Activated naive CD4-positive, alpha-beta T cell treated with anti-CD3 and anti-CD28 coated beads, Interleukin-2, amount 50 U/mL, for 24 hours (primary cell): ENCODE data around the gene SLC25A17.
"Not testable (repeated sequence)": the region's sequence is repeated elsewhere in the genome, so short reads cannot be mapped to it uniquely, and the experiment has no call there.

Experiments
- H3K27ac Mint-ChIP-seq: one replicate; pipeline ENCODE4 v1.8.0; 2021; ENCODE audit warnings: mild to moderate bottlenecking, mixed read lengths
- H3K27me3 Mint-ChIP-seq: one replicate; pipeline ENCODE4 v1.8.0; 2021; ENCODE audit warnings: mixed read lengths
- H3K36me3 Mint-ChIP-seq: one replicate; pipeline ENCODE4 v1.8.0; 2021; ENCODE audit warnings: mixed read lengths
- H3K4me1 Mint-ChIP-seq: one replicate; pipeline ENCODE4 v1.8.0; 2021; ENCODE audit warnings: mixed read lengths
- H3K4me3 Mint-ChIP-seq: one replicate; pipeline ENCODE4 v1.8.0; 2021; ENCODE audit warnings: mild to moderate bottlenecking, mixed read lengths
- H3K9me3 Mint-ChIP-seq: one replicate; pipeline ENCODE4 v1.8.0; 2021; ENCODE audit warnings: mixed read lengths

SLC25A17 gene

GRCh38 chr22:40818747-40819598 is at the start of gene SLC25A17:
Gene SLC25A17, minus strand, starts transcription at chr22:40819346. Its CDS starts 98 bp downstream, at chr22:40819248.
- Mint-ChIP-seq H3K4me1 (peaks cover 40% of the 10 kb centered on the region), H3K27ac (peak within 1 kb of the TSS; percentile 93), H3K27me3 (no peaks in the 10 kb centered on the region), H3K36me3 (peaks cover 10% of the 10 kb centered on the region), H3K4me3 (peak within 1 kb of the TSS; percentile 90), H3K9me3 (no peaks in the 10 kb centered on the region)

- H3K4me1 Mint-ChIP-seq: peaks cover 35% of the 10 kb centered on the region
- H3K27ac Mint-ChIP-seq, H3K4me3 Mint-ChIP-seq, H3K9me3 Mint-ChIP-seq, H3K27me3 Mint-ChIP-seq, H3K36me3 Mint-ChIP-seq: not testable (repeated sequence)
Observed at GRCh38 chr22:40868379-40868778, 49.2 kb upstream of the SLC25A17 start.

GRCh38 chr22:40867109-40867508 is 48.0 kb upstream of the SLC25A17 start:
- H3K4me1 Mint-ChIP-seq: peaks cover 47% of the 10 kb centered on the region
- no peak overlapping the region for H3K4me3 Mint-ChIP-seq
- H3K36me3 Mint-ChIP-seq: peaks cover 7% of the 10 kb centered on the region
- no peaks in the 10 kb centered on the region for H3K27me3 Mint-ChIP-seq
- H3K9me3 Mint-ChIP-seq: no peaks in the 10 kb centered on the region
- no peak overlapping the region for H3K27ac Mint-ChIP-seq

- H3K36me3 Mint-ChIP-seq: peaks cover 8% of the 10 kb centered on the region
- H3K27ac Mint-ChIP-seq: peak overlapping the region; percentile 69
- H3K27me3 Mint-ChIP-seq: no peaks in the 10 kb centered on the region
- peaks cover 71% of the 10 kb centered on the region for H3K4me1 Mint-ChIP-seq
- no peak overlapping the region for H3K4me3 Mint-ChIP-seq
- H3K9me3 Mint-ChIP-seq: no peaks in the 10 kb centered on the region
Observed at GRCh38 chr22:40862537-40862936, 43.4 kb upstream of the SLC25A17 start.

GRCh38 chr22:40862013-40862412 is 42.9 kb upstream of the SLC25A17 start, which contains the start of gene DNAJB7:
Gene DNAJB7, minus strand, starts transcription at chr22:40862113. Its CDS starts 119 bp downstream, at chr22:40861994.
- no peak within 1 kb of the TSS for H3K4me3 Mint-ChIP-seq

GRCh38 chr22:40857309-40857855 is 38.2 kb upstream of the SLC25A17 start:
- Mint-ChIP-seq H3K4me1 (peaks cover 62% of the 10 kb centered on the region), H3K27me3 (no peaks in the 10 kb centered on the region), H3K27ac (peak overlapping the region; percentile 100), H3K9me3 (no peaks in the 10 kb centered on the region), H3K4me3 (peak overlapping the region; percentile 98), H3K36me3 (peaks cover 9% of the 10 kb centered on the region)

More at GRCh38 chr22:40862013-40862412, 42.9 kb upstream of the SLC25A17 start, which contains the start of gene DNAJB7:
- H3K36me3 Mint-ChIP-seq: peaks cover 8% of the 10 kb centered on the region
- no peaks in the 10 kb centered on the region for H3K9me3 Mint-ChIP-seq
- no peaks in the 10 kb centered on the region for H3K27me3 Mint-ChIP-seq
- H3K4me1 Mint-ChIP-seq: peaks cover 71% of the 10 kb centered on the region
- peak within 1 kb of the TSS; percentile 89 for H3K27ac Mint-ChIP-seq

GRCh38 chr22:40856513-40857308 is 37.6 kb upstream of the SLC25A17 start, which contains the start of the genes ST13 and XPNPEP3:
Gene ST13, minus strand, starts transcription at chr22:40856639. Its CDS starts 99 bp downstream, at chr22:40856540.
Gene XPNPEP3, plus strand, starts transcription at chr22:40857148. Its CDS starts 34 bp downstream, at chr22:40857182.
- Mint-ChIP-seq H3K9me3 (no peaks in the 10 kb centered on the region), H3K27ac (peak within 1 kb of the TSS; percentile 100), H3K36me3 (peaks cover 5% of the 10 kb centered on the region), H3K27me3 (no peaks in the 10 kb centered on the region), H3K4me1 (peaks cover 61% of the 10 kb centered on the region), H3K4me3 (peak within 1 kb of the TSS; percentile 98)

GRCh38 chr22:40855979-40856512 is 36.9 kb upstream of the SLC25A17 start:
- Mint-ChIP-seq H3K4me1 (peaks cover 62% of the 10 kb centered on the region), H3K4me3 (peak overlapping the region; percentile 98), H3K27me3 (no peaks in the 10 kb centered on the region), H3K36me3 (peaks cover 6% of the 10 kb centered on the region), H3K27ac (peak overlapping the region; percentile 100), H3K9me3 (no peaks in the 10 kb centered on the region)

GRCh38 chr22:40855071-40855978 is 36.2 kb upstream of the SLC25A17 start:
- Mint-ChIP-seq H3K4me1 (peaks cover 63% of the 10 kb centered on the region), H3K36me3 (peaks cover 5% of the 10 kb centered on the region), H3K9me3 (no peaks in the 10 kb centered on the region), H3K4me3 (peak overlapping the region; percentile 98), H3K27me3 (no peaks in the 10 kb centered on the region), H3K27ac (peak overlapping the region; percentile 68)

- Mint-ChIP-seq H3K4me3 (peak overlapping the region; percentile 98), H3K9me3 (no peaks in the 10 kb centered on the region), H3K36me3 (peaks cover 7% of the 10 kb centered on the region), H3K4me1 (peaks cover 60% of the 10 kb centered on the region), H3K27me3 (no peaks in the 10 kb centered on the region), H3K27ac (peak overlapping the region; percentile 15)
Observed at GRCh38 chr22:40853961-40854360, 34.8 kb upstream of the SLC25A17 start.

- Mint-ChIP-seq H3K9me3 (no peaks in the 10 kb centered on the region), H3K27me3 (no peaks in the 10 kb centered on the region), H3K4me3 (peak overlapping the region; percentile 98), H3K4me1 (peaks cover 55% of the 10 kb centered on the region), H3K27ac (peak overlapping the region; percentile 15), H3K36me3 (peaks cover 7% of the 10 kb centered on the region)
Observed at GRCh38 chr22:40853333-40853732, 34.2 kb upstream of the SLC25A17 start.

GRCh38 chr22:40845816-40846215 is 26.7 kb upstream of the SLC25A17 start:
- not testable (repeated sequence) for H3K9me3 Mint-ChIP-seq, H3K27ac Mint-ChIP-seq, H3K4me3 Mint-ChIP-seq, H3K27me3 Mint-ChIP-seq
- H3K36me3 Mint-ChIP-seq: peaks cover 23% of the 10 kb centered on the region
- peaks cover 32% of the 10 kb centered on the region for H3K4me1 Mint-ChIP-seq

GRCh38 chr22:40844951-40845350 is 25.8 kb upstream of the SLC25A17 start:
- H3K4me3 Mint-ChIP-seq: no peak overlapping the region
- H3K36me3 Mint-ChIP-seq: peaks cover 20% of the 10 kb centered on the region
- H3K4me1 Mint-ChIP-seq: peaks cover 31% of the 10 kb centered on the region
- H3K9me3 Mint-ChIP-seq: no peaks in the 10 kb centered on the region
- peak overlapping the region; percentile 30 for H3K27ac Mint-ChIP-seq
- H3K27me3 Mint-ChIP-seq: no peaks in the 10 kb centered on the region

GRCh38 chr22:40838486-40838885 is 19.3 kb upstream of the SLC25A17 start:
- Mint-ChIP-seq H3K4me3 (no peak overlapping the region), H3K27ac (no peak overlapping the region), H3K36me3 (peaks cover 19% of the 10 kb centered on the region), H3K27me3 (no peaks in the 10 kb centered on the region), H3K4me1 (peaks cover 33% of the 10 kb centered on the region), H3K9me3 (no peaks in the 10 kb centered on the region)
